Measurements from ENCODE around the gene USP24. TPM values are rescaled to one million over a fixed set of nuclear protein-coding genes. Genes with fewer than 3 reads are reported as not detected.

The USP24 gene, protein sequence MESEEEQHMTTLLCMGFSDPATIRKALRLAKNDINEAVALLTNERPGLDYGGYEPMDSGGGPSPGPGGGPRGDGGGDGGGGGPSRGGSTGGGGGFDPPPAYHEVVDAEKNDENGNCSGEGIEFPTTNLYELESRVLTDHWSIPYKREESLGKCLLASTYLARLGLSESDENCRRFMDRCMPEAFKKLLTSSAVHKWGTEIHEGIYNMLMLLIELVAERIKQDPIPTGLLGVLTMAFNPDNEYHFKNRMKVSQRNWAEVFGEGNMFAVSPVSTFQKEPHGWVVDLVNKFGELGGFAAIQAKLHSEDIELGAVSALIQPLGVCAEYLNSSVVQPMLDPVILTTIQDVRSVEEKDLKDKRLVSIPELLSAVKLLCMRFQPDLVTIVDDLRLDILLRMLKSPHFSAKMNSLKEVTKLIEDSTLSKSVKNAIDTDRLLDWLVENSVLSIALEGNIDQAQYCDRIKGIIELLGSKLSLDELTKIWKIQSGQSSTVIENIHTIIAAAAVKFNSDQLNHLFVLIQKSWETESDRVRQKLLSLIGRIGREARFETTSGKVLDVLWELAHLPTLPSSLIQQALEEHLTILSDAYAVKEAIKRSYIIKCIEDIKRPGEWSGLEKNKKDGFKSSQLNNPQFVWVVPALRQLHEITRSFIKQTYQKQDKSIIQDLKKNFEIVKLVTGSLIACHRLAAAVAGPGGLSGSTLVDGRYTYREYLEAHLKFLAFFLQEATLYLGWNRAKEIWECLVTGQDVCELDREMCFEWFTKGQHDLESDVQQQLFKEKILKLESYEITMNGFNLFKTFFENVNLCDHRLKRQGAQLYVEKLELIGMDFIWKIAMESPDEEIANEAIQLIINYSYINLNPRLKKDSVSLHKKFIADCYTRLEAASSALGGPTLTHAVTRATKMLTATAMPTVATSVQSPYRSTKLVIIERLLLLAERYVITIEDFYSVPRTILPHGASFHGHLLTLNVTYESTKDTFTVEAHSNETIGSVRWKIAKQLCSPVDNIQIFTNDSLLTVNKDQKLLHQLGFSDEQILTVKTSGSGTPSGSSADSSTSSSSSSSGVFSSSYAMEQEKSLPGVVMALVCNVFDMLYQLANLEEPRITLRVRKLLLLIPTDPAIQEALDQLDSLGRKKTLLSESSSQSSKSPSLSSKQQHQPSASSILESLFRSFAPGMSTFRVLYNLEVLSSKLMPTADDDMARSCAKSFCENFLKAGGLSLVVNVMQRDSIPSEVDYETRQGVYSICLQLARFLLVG (N-terminal part only)
- total RNA-seq, result 34.7 and 48.4 TPM in 2 replicates

DNA sequence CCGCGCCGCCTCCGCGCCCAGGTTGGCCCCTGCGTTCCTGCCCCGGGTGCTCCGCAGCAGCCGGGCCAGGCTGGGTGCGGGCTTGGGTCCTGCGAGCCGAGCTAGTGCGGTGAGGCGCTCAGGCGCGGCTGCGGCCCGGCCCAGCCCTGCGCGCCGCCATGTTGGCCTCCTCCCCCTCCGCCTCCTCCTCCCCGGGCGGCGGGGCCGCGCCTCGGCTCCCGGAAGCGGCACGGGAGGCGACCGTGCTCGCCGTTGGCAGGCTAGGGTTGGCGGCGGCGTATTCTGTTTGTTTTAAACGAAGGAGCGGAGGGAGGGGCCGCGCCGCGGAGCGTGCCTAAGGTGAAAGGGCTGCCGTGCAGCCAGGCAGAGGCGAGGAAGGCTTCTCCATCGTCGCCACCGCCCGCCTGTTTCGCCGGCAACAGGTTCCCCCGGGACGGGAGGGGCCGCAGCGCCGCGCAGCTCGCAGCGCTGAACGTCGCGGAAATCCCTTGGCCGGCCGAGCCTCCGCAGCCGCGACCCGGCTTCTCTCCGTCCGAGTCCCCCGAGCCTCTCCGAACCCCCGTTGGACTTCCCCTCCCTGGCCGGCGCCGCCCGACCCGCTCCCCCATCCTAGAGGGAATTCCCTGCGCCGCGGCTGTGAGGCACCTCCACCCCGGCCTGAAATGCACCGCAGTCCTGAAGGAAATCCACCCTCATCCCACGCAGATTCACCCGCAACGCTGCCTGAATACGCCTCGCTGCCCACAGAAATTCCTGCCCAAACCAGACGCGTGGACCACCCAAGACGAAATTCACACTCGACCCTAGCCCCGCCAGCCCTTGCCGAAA, at the start of gene USP24:
Gene USP24 (minus strand): TSS at position 171 of the 828 bp plus-strand sequence. CDS start 251 bp downstream, outside the sequence.

DNA sequence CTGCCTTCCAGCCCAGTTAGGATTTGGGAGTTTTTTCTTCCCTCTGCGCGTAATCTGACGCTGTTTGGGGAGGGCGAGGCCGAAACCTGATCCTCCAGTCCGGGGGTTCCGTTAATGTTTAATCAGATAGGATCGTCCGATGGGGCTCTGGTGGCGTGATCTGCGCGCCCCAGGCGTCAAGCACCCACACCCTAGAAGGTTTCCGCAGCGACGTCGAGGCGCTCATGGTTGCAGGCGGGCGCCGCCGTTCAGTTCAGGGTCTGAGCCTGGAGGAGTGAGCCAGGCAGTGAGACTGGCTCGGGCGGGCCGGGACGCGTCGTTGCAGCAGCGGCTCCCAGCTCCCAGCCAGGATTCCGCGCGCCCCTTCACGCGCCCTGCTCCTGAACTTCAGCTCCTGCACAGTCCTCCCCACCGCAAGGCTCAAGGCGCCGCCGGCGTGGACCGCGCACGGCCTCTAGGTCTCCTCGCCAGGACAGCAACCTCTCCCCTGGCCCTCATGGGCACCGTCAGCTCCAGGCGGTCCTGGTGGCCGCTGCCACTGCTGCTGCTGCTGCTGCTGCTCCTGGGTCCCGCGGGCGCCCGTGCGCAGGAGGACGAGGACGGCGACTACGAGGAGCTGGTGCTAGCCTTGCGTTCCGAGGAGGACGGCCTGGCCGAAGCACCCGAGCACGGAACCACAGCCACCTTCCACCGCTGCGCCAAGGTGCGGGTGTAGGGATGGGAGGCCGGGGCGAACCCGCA, 175.7 kb downstream of the USP24 start, which contains the start of gene PCSK9:
Gene PCSK9 (plus strand): TSS at position 207 of the 741 bp plus-strand sequence. CDS start 290 bp downstream, at position 497.

Other genes starting within 250 kb of the USP24 start
- 1.7 and 9.0 TPM in 2 replicates for gene TMEM61, start 234.7 kb downstream of the USP24 start, total RNA-seq
- gene BSND, start 216.4 kb downstream of the USP24 start, total RNA-seq, result not detected in 2 replicates
- 33.9 and 39.8 TPM in 2 replicates for gene PCSK9, start 175.8 kb downstream of the USP24 start, total RNA-seq

All from tracheal epithelial cell (primary cell).